Left lung (tissue), 10 donors: ENCODE data around the gene MTOR. TPM values are rescaled to one million over a fixed set of nuclear protein-coding genes. Genes with fewer than 3 reads are reported as not detected.

ENCODE experiments used
- ATAC-seq: fragments of 200-7000 bp; cut with Tn5 transposase; one replicate; pipeline ENCODE4 v1.9.1; 2020; ENCODE audit warnings: moderate library complexity
- DNase-seq, 4 donors: peaks; one replicate each; pipeline ENCODE4 v3.0.0-alpha.2; 2013 to 2020
- H3K27ac ChIP-seq, 2 donors: fragments of 200-600 bp; sonication (generic) in 1 of 2; one replicate each; pipeline versions ENCODE4 v1.5.0 to v1.8.0; 2020 to 2021
- H3K27me3 ChIP-seq, 2 donors: fragments of 200-600 bp; sonication (generic) in 1 of 2; one replicate each; pipeline versions ENCODE4 v1.5.0 to v1.8.0; 2020 to 2021
- H3K36me3 ChIP-seq, 2 donors: fragments of 200-600 bp; sonication (generic) in 1 of 2; one replicate each; pipeline versions ENCODE4 v1.5.0 to v1.8.0; 2020 to 2021
- H3K4me1 ChIP-seq, 2 donors: fragments of 200-600 bp; one replicate each; pipeline ENCODE4 v1.8.0; 2021
- H3K4me3 ChIP-seq, 2 donors: fragments of 200-600 bp; sonication (generic) in 1 of 2; one replicate each; pipeline versions ENCODE4 v1.5.0 to v1.8.0; 2020 to 2021; ENCODE audit warnings: mild to moderate bottlenecking in 1 of 2
- H3K9me3 ChIP-seq, 2 donors: fragments of 200-600 bp; sonication (generic) in 1 of 2; one replicate each; pipeline versions ENCODE4 v1.5.0 to v1.8.0; 2020 to 2021
- CTCF ChIP-seq, 2 donors: fragments of 200-600 bp; sonication (generic) in 1 of 2; IDR thresholded peaks; one replicate each; pipeline versions ENCODE4 v1.5.0 to v1.8.0; 2021; ENCODE audit warnings: antibody characterized with exemption in 2 of 2
- intact Hi-C, 2 donors: fragments of 100-400 bp; cut with DNase I; formaldehyde crosslinking; loops; one replicate each; pipeline versions ENCODE4 v1.11.2 to v1.14.2; 2022
- polyA plus RNA-seq, 6 donors: library from polyadenylated mRNA; unstranded; fragments of 120-200 nt; gene quantifications; one replicate each; pipeline ENCODE4 v1.2.1, GENCODE V29; 2013; ENCODE audit not compliant: insufficient read length in 6 of 6
- total RNA-seq, 2 donors: library from RNA; stranded (reverse); fragmentation: NEBNext Ultra II Directional; extraction: Animal tissue kit (Norgen Biotek cat#: 25700); gene quantifications; one replicate each; pipeline ENCODE4 v1.2.1, GENCODE V29; 2021
- donor health status: DM: no; HTN: yes; CAD: no.
- donor health status: DM: no; HTN: no; CAD: no.

The MTOR gene
- total and polyA plus RNA-seq, 8 donors, result 38.0 to 45.4 (median 39.9) TPM

DNA sequence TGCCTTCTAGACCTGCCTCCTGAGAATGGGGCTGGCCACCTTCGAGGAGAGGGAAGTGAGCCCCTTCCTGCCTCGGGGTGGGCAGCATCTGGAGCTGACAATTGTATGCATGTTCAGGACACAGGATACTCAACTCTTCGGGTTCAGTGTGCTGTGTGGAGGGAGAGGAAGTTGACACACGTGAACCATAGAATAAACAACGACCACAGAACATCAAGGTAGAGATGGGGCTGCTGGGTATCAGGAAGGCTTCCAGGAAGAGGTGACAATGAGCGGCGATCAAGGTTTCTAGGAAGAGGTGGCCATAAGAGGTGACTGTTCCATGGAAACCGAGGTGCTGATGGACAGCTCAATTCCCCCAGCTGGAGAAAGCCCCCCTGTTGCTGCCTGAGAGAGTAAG is 32.6 kb upstream of the MTOR start:
- DNase-seq (no peak), ATAC-seq (no peak)
- intact Hi-C loops, result no loop called here
- Histone ChIP-seq H3K4me3 (no peak overlapping the region), H3K36me3 (peaks cover 0 to 45% of the 10 kb centered on the region in 2 donors), H3K9me3 (no peaks in the 10 kb centered on the region), H3K27ac (no peak overlapping the region), H3K27me3 (no peaks in the 10 kb centered on the region), H3K4me1 (no peaks in the 10 kb centered on the region)
- no peak for TF ChIP-seq CTCF (IDR thresholded peaks at IDR 0.05)

- no peaks in the 10 kb centered on the region for H3K27me3 ChIP-seq
- DNase-seq (no peak), ATAC-seq (no peak)
- intact Hi-C loops, result no loop called here
- no peaks in the 10 kb centered on the region for H3K9me3 ChIP-seq
- H3K27ac ChIP-seq, result no peak overlapping the region
- no peak overlapping the region for H3K4me3 ChIP-seq
- no peaks in the 10 kb centered on the region for H3K4me1 ChIP-seq
- TF ChIP-seq CTCF (IDR thresholded peaks at IDR 0.05), result no peak
- H3K36me3 ChIP-seq, result peaks cover 0 to 56% of the 10 kb centered on the region in 2 donors
Measured at GRCh38 chr1:11293856-11294255, 31.5 kb upstream of the MTOR start.

- H3K27me3 ChIP-seq, result no peaks in the 10 kb centered on the region
- ATAC-seq (no peak), DNase-seq (no peak)
- H3K4me1 ChIP-seq, result no peaks in the 10 kb centered on the region
- intact Hi-C loops, result no loop called here
- H3K4me3 ChIP-seq, result no peak overlapping the region
- H3K9me3 ChIP-seq, result no peaks in the 10 kb centered on the region
- H3K27ac ChIP-seq, result no peak overlapping the region
- TF ChIP-seq CTCF (IDR thresholded peaks at IDR 0.05), result no peak
- peaks cover 0 to 71% of the 10 kb centered on the region in 2 donors for H3K36me3 ChIP-seq
Measured at GRCh38 chr1:11291049-11291448, 28.7 kb upstream of the MTOR start.

DNA sequence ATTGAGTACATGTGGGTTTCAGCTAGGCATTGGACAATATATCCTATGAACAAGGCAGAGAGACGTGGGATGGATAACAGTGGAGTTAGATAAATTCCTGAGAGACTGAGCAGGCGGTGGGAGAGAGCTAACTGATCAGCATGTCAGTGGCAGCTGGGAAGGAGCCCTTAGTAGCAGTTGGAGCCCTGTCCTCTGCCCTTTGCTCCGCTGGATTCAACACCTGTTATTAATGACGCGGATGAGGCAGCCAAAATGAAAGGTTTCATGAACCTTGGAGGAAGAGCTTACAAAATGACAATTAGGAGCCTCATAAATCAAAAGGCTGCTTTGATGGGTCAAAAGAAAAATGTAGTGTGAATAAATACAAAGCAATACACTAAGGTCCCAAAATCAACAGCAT is 26.7 kb upstream of the MTOR start:
- no peak overlapping the region for H3K4me3 ChIP-seq
- H3K27ac ChIP-seq, result no peak overlapping the region
- intact Hi-C loops, result no loop called here
- H3K9me3 ChIP-seq, result no peaks in the 10 kb centered on the region
- no peak for DNase-seq
- no peak for ATAC-seq
- no peak for TF ChIP-seq CTCF (IDR thresholded peaks at IDR 0.05)
- no peaks in the 10 kb centered on the region for H3K27me3 ChIP-seq
- H3K36me3 ChIP-seq, result peaks cover 0 to 61% of the 10 kb centered on the region in 2 donors
- no peaks in the 10 kb centered on the region for H3K4me1 ChIP-seq

GRCh38 chr1:11286735-11287410 is 24.5 kb upstream of the MTOR start:
- no peak for TF ChIP-seq CTCF (IDR thresholded peaks at IDR 0.05)
- Histone ChIP-seq H3K9me3 (no peaks in the 10 kb centered on the region), H3K27ac (no peak overlapping the region), H3K27me3 (no peaks in the 10 kb centered on the region), H3K36me3 (peaks cover 0 to 54% of the 10 kb centered on the region in 2 donors), H3K4me3 (no peak overlapping the region), H3K4me1 (peaks cover 6 to 14% of the 10 kb centered on the region in 2 donors)
- intact Hi-C loops, result no loop called here
- no peak for DNase-seq
- ATAC-seq, result no peak
